Ammon's horn (tissue), 1 donor: ENCODE results near the gene NDUFA11.
"Not testable (repeated sequence)": the region's sequence is repeated elsewhere in the genome, so short reads cannot be mapped to it uniquely, and the experiment has no call there.

ENCODE experiments used
- DNase-seq: peaks from one replicate; pipeline ENCODE4 v3.0.0-alpha.2; 2016; ENCODE audit warnings: low spot score

The NDUFA11 gene

GRCh38 chr19:5857203-5858081 is 46.1 kb downstream of the NDUFA11 start:
- DNase-seq = no peak

DNA sequence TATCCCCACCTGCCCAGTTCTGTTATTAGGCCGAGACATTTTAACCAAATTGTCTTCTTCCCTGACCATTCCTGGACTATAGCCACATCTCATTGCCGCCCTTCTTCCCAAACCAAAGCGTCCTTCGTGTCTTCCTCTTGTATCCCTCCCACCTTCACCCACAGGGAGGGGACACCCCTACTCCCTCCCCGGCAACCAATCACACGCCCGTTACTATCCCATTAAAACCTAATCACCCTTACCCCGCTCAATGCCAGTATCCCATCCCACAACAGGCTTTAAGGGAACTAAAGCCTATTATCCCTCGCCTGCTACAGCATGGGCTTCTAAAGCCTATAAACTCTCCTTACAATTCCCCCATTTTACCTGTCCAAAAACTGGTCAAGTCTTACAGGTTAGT is 48.4 kb downstream of the NDUFA11 start:
- DNase-seq = not testable (repeated sequence)

GRCh38 chr19:5854121-5854520 is 49.5 kb downstream of the NDUFA11 start:
- DNase-seq = not testable (repeated sequence)

GRCh38 chr19:5851302-5851701 is 52.3 kb downstream of the NDUFA11 start, which contains the start of gene FUT3:
Gene FUT3 (minus strand): TSS chr19:5851449.
- no peak for DNase-seq

- DNase-seq = no peak
Measured at GRCh38 chr19:5850743-5851293, 52.8 kb downstream of the NDUFA11 start.

- no peak for DNase-seq
Measured at GRCh38 chr19:5850189-5850588, 53.4 kb downstream of the NDUFA11 start.

DNA sequence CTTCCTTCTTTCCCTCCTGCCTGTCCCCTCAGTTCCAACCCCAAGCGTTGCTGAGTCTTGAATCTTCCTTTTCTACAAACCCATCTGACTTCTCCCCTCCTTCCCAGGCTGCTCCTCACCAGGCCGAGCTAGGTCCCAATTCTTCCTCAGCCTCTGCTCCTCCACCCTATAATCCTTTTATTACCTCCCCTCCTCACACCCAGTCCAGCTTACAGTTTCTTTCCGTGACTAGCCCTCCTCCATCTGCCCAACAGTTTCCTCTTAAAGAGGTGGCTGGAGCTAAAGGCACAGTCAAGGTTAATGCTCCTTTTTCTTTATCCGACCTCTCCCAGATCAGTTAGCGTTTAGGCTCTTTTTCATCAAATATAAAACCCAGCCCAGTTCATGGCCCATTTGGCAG is 55.0 kb downstream of the NDUFA11 start:
- DNase-seq = not testable (repeated sequence)

- DNase-seq = not testable (repeated sequence)
Measured at GRCh38 chr19:5847846-5848245, 55.7 kb downstream of the NDUFA11 start.
